Fibroblast of skin of left quadriceps (primary cell): ENCODE measurements around the gene PCSK4.
"Not testable (repeated sequence)": the region's sequence is repeated elsewhere in the genome, so short reads cannot be mapped to it uniquely, and the experiment has no call there.

Source experiments
- DNase-seq, 2 experiments: peaks; one replicate each; pipeline ENCODE4 v3.0.0-alpha.2; 2013; ENCODE audit warnings: low read depth in 2 of 2

Gene PCSK4

GRCh38 chr19:1487576-1488281, 2.4 kb downstream of the PCSK4 start:
- no peak for DNase-seq

- DNase-seq: no peak
Observed at GRCh38 chr19:1486720-1487575, 3.2 kb downstream of the PCSK4 start.

- DNase-seq: no peak
Observed at GRCh38 chr19:1483979-1484428, 6.1 kb downstream of the PCSK4 start.

- DNase-seq: no peak
Observed at GRCh38 chr19:1483131-1483978, 6.8 kb downstream of the PCSK4 start.

- no peak for DNase-seq
Observed at GRCh38 chr19:1482361-1483130, 7.6 kb downstream of the PCSK4 start.

- DNase-seq: no peak
Observed at GRCh38 chr19:1481893-1482360, 8.2 kb downstream of the PCSK4 start.

GRCh38 chr19:1481224-1481892, 8.8 kb downstream of the PCSK4 start:
- no peak for DNase-seq

GRCh38 chr19:1478934-1479707, 11.0 kb downstream of the PCSK4 start, which contains the start of gene C19orf25:
Gene C19orf25, minus strand, starts transcription at chr19:1479215. Its CDS starts 312 bp downstream, at chr19:1478903.
- peak; percentile 83 to 84 for DNase-seq

GRCh38 chr19:1477056-1477455, 13.1 kb downstream of the PCSK4 start:
- not testable (repeated sequence) for DNase-seq

- DNase-seq: no peak
Observed at GRCh38 chr19:1475751-1476437, 14.3 kb downstream of the PCSK4 start.

- DNase-seq: no peak
Observed at GRCh38 chr19:1474765-1475351, 15.3 kb downstream of the PCSK4 start.

GRCh38 chr19:1474011-1474764, 16.0 kb downstream of the PCSK4 start:
- no peak for DNase-seq

- DNase-seq: no peak
Observed at GRCh38 chr19:1473085-1473851, 16.9 kb downstream of the PCSK4 start.

GRCh38 chr19:1472231-1473084, 17.7 kb downstream of the PCSK4 start:
- no peak for DNase-seq

- no peak for DNase-seq
Observed at GRCh38 chr19:1471515-1472160, 18.5 kb downstream of the PCSK4 start.
